ENCODE results near the gene TMEM132D. TPM values are rescaled to one million over a fixed set of nuclear protein-coding genes. Genes with fewer than 3 reads are reported as not detected.

TMEM132D gene
- total RNA-seq, 3 donors from 2014 or later: 0.09 to 0.24 (median 0.12) TPM

GRCh38 chr12:129527506-129527905 is 376.3 kb downstream of the TMEM132D start:
- TF ChIP-seq CTCF (IDR thresholded peaks at IDR 0.05): no peak
- intact Hi-C loops (cut with DNase I, micrococcal nuclease): no loop called here
- ATAC-seq (no peak), DNase-seq (no peak)
- no peaks in the 10 kb centered on the region for H3K4me1 ChIP-seq (ENCODE audit: low read depth)
- H3K4me3 ChIP-seq: no peak overlapping the region
- no peaks in the 10 kb centered on the region for H3K36me3 ChIP-seq (ENCODE audit: low read depth)
- H3K9me3 ChIP-seq: no peaks in the 10 kb centered on the region

- Histone ChIP-seq H3K4me3 (no peak overlapping the region), H3K36me3 (ENCODE audit: low read depth) (no peaks in the 10 kb centered on the region), H3K4me1 (ENCODE audit: low read depth) (no peaks in the 10 kb centered on the region), H3K9me3 (no peaks in the 10 kb centered on the region)
- TF ChIP-seq CTCF (IDR thresholded peaks at IDR 0.05): no peak
- ATAC-seq (no peak), DNase-seq (no peak)
- intact Hi-C loops (cut with DNase I, micrococcal nuclease): no loop called here
Measured at GRCh38 chr12:129523621-129524020, 380.2 kb downstream of the TMEM132D start.

- Histone ChIP-seq H3K36me3 (ENCODE audit: low read depth) (no peaks in the 10 kb centered on the region), H3K4me1 (ENCODE audit: low read depth) (no peaks in the 10 kb centered on the region), H3K9me3 (peaks cover 12% of the 10 kb centered on the region), H3K4me3 (no peak overlapping the region)
- intact Hi-C loops (cut with DNase I, micrococcal nuclease): no loop called here
- ATAC-seq (no peak), DNase-seq (no peak)
- no peak for TF ChIP-seq CTCF (IDR thresholded peaks at IDR 0.05)
Measured at GRCh38 chr12:129520739-129521138, 383.1 kb downstream of the TMEM132D start.

- no peaks in the 10 kb centered on the region for H3K36me3 ChIP-seq (ENCODE audit: low read depth)
- intact Hi-C loops (cut with DNase I, micrococcal nuclease): no loop called here
- DNase-seq (no peak), ATAC-seq (no peak)
- peaks cover 7% of the 10 kb centered on the region for H3K9me3 ChIP-seq
- no peaks in the 10 kb centered on the region for H3K4me1 ChIP-seq (ENCODE audit: low read depth)
- H3K4me3 ChIP-seq: no peak overlapping the region
- no peak for TF ChIP-seq CTCF (IDR thresholded peaks at IDR 0.05)
Measured at GRCh38 chr12:129503802-129504201, 400.0 kb downstream of the TMEM132D start.

- DNase-seq: no peak
- ATAC-seq: no peak
- no peak for TF ChIP-seq CTCF (IDR thresholded peaks at IDR 0.05)
- Histone ChIP-seq H3K36me3 (ENCODE audit: low read depth) (no peaks in the 10 kb centered on the region), H3K4me3 (no peak overlapping the region), H3K9me3 (no peaks in the 10 kb centered on the region), H3K4me1 (ENCODE audit: low read depth) (no peaks in the 10 kb centered on the region)
- intact Hi-C loops (cut with DNase I, micrococcal nuclease): no loop called here
Measured at GRCh38 chr12:129496226-129496625, 407.6 kb downstream of the TMEM132D start.

- ATAC-seq (no peak), DNase-seq (no peak)
- no peak for TF ChIP-seq CTCF (IDR thresholded peaks at IDR 0.05)
- Histone ChIP-seq H3K36me3 (ENCODE audit: low read depth) (no peaks in the 10 kb centered on the region), H3K4me3 (no peak overlapping the region), H3K9me3 (no peaks in the 10 kb centered on the region), H3K4me1 (ENCODE audit: low read depth) (no peaks in the 10 kb centered on the region)
- intact Hi-C loops (cut with DNase I, micrococcal nuclease): no loop called here
Measured at GRCh38 chr12:129494766-129495165, 409.1 kb downstream of the TMEM132D start.

Measured in mucosa of descending colon (tissue), 3 donors.